Measurements from ENCODE around the gene ARL6IP6.

ARL6IP6 gene

DNA sequence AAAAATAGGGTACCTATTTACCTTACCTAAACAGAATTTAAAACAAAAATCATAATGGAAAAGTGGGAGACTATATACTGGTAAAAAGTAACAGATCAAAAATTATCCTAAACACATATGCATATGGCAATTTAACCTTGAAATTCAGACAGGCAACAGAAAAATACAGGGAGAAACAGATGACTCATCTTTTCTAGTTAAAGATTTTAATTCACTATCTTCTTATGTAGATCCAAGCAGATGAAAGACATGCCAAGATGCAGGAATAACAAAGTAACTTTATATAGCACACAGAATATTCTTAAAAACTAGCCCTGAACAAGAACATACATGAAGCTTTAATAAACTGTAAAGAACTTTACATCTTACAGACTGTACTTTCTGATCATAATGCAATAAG lies 32.1 kb upstream of the ARL6IP6 start:
- ChIA-PET CTCF (interaction anchor here (0.7 kb wide), 1 partner anchor 13 kb away, joined by 6 read pairs; no protein-coding TSS in a partner anchor), POLR2A (ENCODE audit: low non-redundant PET) (interaction anchor here (0.7 kb wide), 1 partner anchor 29 kb away, joined by 3 read pairs; no protein-coding TSS in a partner anchor)
- TF ChIP-seq, protein P1, sequence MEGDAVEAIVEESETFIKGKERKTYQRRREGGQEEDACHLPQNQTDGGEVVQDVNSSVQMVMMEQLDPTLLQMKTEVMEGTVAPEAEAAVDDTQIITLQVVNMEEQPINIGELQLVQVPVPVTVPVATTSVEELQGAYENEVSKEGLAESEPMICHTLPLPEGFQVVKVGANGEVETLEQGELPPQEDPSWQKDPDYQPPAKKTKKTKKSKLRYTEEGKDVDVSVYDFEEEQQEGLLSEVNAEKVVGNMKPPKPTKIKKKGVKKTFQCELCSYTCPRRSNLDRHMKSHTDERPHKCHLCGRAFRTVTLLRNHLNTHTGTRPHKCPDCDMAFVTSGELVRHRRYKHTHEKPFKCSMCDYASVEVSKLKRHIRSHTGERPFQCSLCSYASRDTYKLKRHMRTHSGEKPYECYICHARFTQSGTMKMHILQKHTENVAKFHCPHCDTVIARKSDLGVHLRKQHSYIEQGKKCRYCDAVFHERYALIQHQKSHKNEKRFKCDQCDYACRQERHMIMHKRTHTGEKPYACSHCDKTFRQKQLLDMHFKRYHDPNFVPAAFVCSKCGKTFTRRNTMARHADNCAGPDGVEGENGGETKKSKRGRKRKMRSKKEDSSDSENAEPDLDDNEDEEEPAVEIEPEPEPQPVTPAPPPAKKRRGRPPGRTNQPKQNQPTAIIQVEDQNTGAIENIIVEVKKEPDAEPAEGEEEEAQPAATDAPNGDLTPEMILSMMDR (conservative IDR thresholded peaks at IDR 0.05; ENCODE audit: low read depth) = no peak
- DNase-seq (ENCODE audit: low spot score) = no peak
- H3K27ac ChIP-seq = no peak overlapping the region

DNA sequence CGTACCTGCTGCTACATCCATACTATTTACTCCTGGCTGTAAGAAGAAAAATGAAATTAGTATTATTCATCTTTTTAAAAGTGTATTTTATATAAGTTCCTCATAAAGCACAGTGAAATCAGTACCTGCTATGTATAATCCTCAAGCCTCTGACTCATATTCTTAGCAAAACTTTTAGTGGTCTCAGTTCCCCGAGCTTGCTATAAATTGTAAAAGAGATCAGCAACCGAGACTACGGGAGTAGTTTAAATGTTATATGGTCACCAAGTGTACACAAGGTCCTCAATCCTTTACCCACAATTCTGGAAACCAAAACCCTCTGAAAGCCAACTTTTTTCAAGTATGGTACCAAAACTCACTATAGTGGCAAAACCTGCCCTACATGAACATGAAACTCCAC lies 25.4 kb upstream of the ARL6IP6 start:
- ChIA-PET CTCF (interaction anchor here (0.6 kb wide), 1 partner anchor 1413 kb away, joined by 4 read pairs; no protein-coding TSS in a partner anchor), POLR2A (ENCODE audit: low non-redundant PET) (no interaction called here)
- TF ChIP-seq, protein P1 (conservative IDR thresholded peaks at IDR 0.05; ENCODE audit: low read depth) = no peak
- DNase-seq (ENCODE audit: low spot score) = no peak
- H3K27ac ChIP-seq = no peak overlapping the region

GRCh38 chr2:152694161-152694661 lies 24.2 kb upstream of the ARL6IP6 start:
- POLR2A ChIA-PET (ENCODE audit: low non-redundant PET) = no interaction called here
- CTCF ChIA-PET = no interaction called here

GRCh38 chr2:152695763-152696162 lies 22.7 kb upstream of the ARL6IP6 start:
- CTCF ChIA-PET = interaction anchor here (0.6 kb wide), 1 partner anchor 517 kb away, joined by 5 read pairs; no protein-coding TSS in a partner anchor
- TF ChIP-seq, protein P1 (conservative IDR thresholded peaks at IDR 0.05; ENCODE audit: low read depth) = no peak

More at GRCh38 chr2:152694161-152694661, 24.2 kb upstream of the ARL6IP6 start:
- H3K27ac ChIP-seq = peak overlapping the region; percentile 53; the same call in 1 of the 2 replicates
- TF ChIP-seq, protein P1 (conservative IDR thresholded peaks at IDR 0.05; ENCODE audit: low read depth) = no peak
- peak; percentile 14 for DNase-seq (ENCODE audit: low spot score)

GRCh38 chr2:152696476-152696875 lies 21.9 kb upstream of the ARL6IP6 start:
- TF ChIP-seq, protein P1 (conservative IDR thresholded peaks at IDR 0.05; ENCODE audit: low read depth) = no peak
- ChIA-PET POLR2A (ENCODE audit: low non-redundant PET) (no interaction called here), CTCF (interaction anchor here (0.6 kb wide), 1 partner anchor 518 kb away, joined by 5 read pairs; no protein-coding TSS in a partner anchor)
- no peak overlapping the region for H3K27ac ChIP-seq
- no peak for DNase-seq (ENCODE audit: low spot score)

More at GRCh38 chr2:152695763-152696162, 22.7 kb upstream of the ARL6IP6 start:
- no peak overlapping the region for H3K27ac ChIP-seq
- POLR2A ChIA-PET (ENCODE audit: low non-redundant PET) = no interaction called here
- no peak for DNase-seq (ENCODE audit: low spot score)

- TF ChIP-seq, protein P1 (conservative IDR thresholded peaks at IDR 0.05; ENCODE audit: low read depth) = no peak
- H3K27ac ChIP-seq = peak overlapping the region; percentile 34
- POLR2A ChIA-PET (ENCODE audit: low non-redundant PET) = no interaction called here
- CTCF ChIA-PET = no interaction called here
- no peak for DNase-seq (ENCODE audit: low spot score)
Observed at GRCh38 chr2:152701198-152701597, 17.2 kb upstream of the ARL6IP6 start.
